Inflammatory macrophage treated with lipopolysaccharide for 1 hour (primary cell): ENCODE measurements around the gene NFKB1.

Experiments
- DNase-seq, 2 donors: peaks; one replicate each; pipeline ENCODE4 v3.0.0-alpha.2; 2020 to 2022

NFKB1 gene

GRCh38 chr4:102599886-102600285, 98.7 kb downstream of the NFKB1 start:
- no peak for DNase-seq

GRCh38 chr4:102600689-102601088, 99.5 kb downstream of the NFKB1 start:
- DNase-seq, result no peak

GRCh38 chr4:102601586-102602227, 100.5 kb downstream of the NFKB1 start:
- DNase-seq, result no peak

GRCh38 chr4:102604222-102604940, 103.2 kb downstream of the NFKB1 start:
- no peak for DNase-seq

GRCh38 chr4:102606261-102606660, 105.1 kb downstream of the NFKB1 start:
- DNase-seq, result no peak

GRCh38 chr4:102606846-102607450, 105.8 kb downstream of the NFKB1 start:
- no peak for DNase-seq

GRCh38 chr4:102608190-102608589, 107.0 kb downstream of the NFKB1 start:
- no peak for DNase-seq

GRCh38 chr4:102610007-102610406, 108.8 kb downstream of the NFKB1 start:
- no peak for DNase-seq

GRCh38 chr4:102610476-102610875, 109.3 kb downstream of the NFKB1 start:
- no peak for DNase-seq

GRCh38 chr4:102612210-102612609, 111.1 kb downstream of the NFKB1 start:
- DNase-seq, result no peak

GRCh38 chr4:102612824-102613366, 111.7 kb downstream of the NFKB1 start:
- no peak for DNase-seq

GRCh38 chr4:102614801-102615200, 113.6 kb downstream of the NFKB1 start:
- peak in 1 of 2 donors; percentile 3 for DNase-seq

GRCh38 chr4:102616636-102617035, 115.5 kb downstream of the NFKB1 start:
- DNase-seq, result no peak

- peak; percentile 58 to 61 for DNase-seq
These were observed 117.9 kb downstream of the NFKB1 start for GRCh38 chr4:102619021-102619420.

GRCh38 chr4:102619776-102620631, 118.8 kb downstream of the NFKB1 start:
- peak in 1 of 2 donors; percentile 36 for DNase-seq

GRCh38 chr4:102620697-102621497, 119.7 kb downstream of the NFKB1 start:
- no peak for DNase-seq

GRCh38 chr4:102623622-102624021, 122.5 kb downstream of the NFKB1 start:
- DNase-seq, result no peak

- DNase-seq, result no peak
These were observed 123.3 kb downstream of the NFKB1 start for GRCh38 chr4:102624505-102624904.

GRCh38 chr4:102625232-102625930, 124.2 kb downstream of the NFKB1 start:
- peak; percentile 57 to 68 for DNase-seq

- DNase-seq, result peak in 1 of 2 donors; percentile 44
These were observed 126.8 kb downstream of the NFKB1 start for GRCh38 chr4:102627831-102628523.

GRCh38 chr4:102629673-102630072, 128.5 kb downstream of the NFKB1 start:
- no peak for DNase-seq
